Smooth muscle cell of the brain vasculature (primary cell): Measurements from ENCODE around the gene CIT.

Experiments
- DNase-seq: peaks from one replicate; pipeline ENCODE4 v3.0.0-alpha.2; 2012; ENCODE audit warnings: low read depth, low spot score

The CIT gene

GRCh38 chr12:119859241-119859640 lies 17.9 kb downstream of the CIT start:
- no peak for DNase-seq

GRCh38 chr12:119857041-119857591 lies 20.0 kb downstream of the CIT start:
- no peak for DNase-seq

- no peak for DNase-seq
These were observed 26.8 kb downstream of the CIT start for GRCh38 chr12:119850330-119850729.

- DNase-seq, result peak; percentile 21
These were observed 34.0 kb downstream of the CIT start for GRCh38 chr12:119843100-119843499.

GRCh38 chr12:119842380-119842779 lies 34.7 kb downstream of the CIT start:
- no peak for DNase-seq

GRCh38 chr12:119841433-119842210 lies 35.5 kb downstream of the CIT start:
- DNase-seq, result no peak

GRCh38 chr12:119840582-119840981 lies 36.5 kb downstream of the CIT start:
- DNase-seq, result no peak

GRCh38 chr12:119840168-119840567 lies 37.0 kb downstream of the CIT start:
- DNase-seq, result no peak

GRCh38 chr12:119838826-119839600 lies 38.1 kb downstream of the CIT start:
- no peak for DNase-seq

- DNase-seq, result no peak
These were observed 40.3 kb downstream of the CIT start for GRCh38 chr12:119836781-119837180.

GRCh38 chr12:119835068-119835467 lies 42.1 kb downstream of the CIT start:
- no peak for DNase-seq

GRCh38 chr12:119829439-119829838 lies 47.7 kb downstream of the CIT start:
- no peak for DNase-seq

GRCh38 chr12:119828300-119828699 lies 48.8 kb downstream of the CIT start:
- DNase-seq, result no peak

GRCh38 chr12:119827760-119828159 lies 49.4 kb downstream of the CIT start:
- no peak for DNase-seq

- DNase-seq, result no peak
These were observed 50.3 kb downstream of the CIT start for GRCh38 chr12:119826661-119827445.

- DNase-seq, result no peak
These were observed 51.9 kb downstream of the CIT start for GRCh38 chr12:119825262-119825661.

- DNase-seq, result no peak
These were observed 55.1 kb downstream of the CIT start for GRCh38 chr12:119822046-119822445.

- no peak for DNase-seq
These were observed 57.8 kb downstream of the CIT start for GRCh38 chr12:119819322-119819721.

- DNase-seq, result no peak
These were observed 59.4 kb downstream of the CIT start for GRCh38 chr12:119817546-119818343.

GRCh38 chr12:119809023-119809422 lies 68.1 kb downstream of the CIT start:
- no peak for DNase-seq

GRCh38 chr12:119808441-119808840 lies 68.7 kb downstream of the CIT start:
- no peak for DNase-seq
